ENCODE results near the gene ALDH1A1.

DNA sequence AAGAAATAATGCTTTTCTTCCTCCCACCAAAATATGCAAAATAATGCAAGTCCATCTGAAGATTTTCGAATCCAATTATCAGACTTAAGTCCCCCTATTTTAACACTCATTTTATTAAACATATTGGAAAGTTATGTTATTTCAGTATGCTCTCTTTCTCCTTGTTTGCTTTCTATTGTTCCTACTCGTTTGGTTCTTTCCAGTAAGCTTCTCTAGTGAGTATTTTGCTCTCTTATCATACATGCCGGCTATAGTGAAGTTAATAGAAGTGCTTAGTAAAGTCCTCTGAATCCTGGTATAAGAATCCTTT, 517 bp downstream of the ALDH1A1 start:
- TF ChIP-seq, protein P1, sequence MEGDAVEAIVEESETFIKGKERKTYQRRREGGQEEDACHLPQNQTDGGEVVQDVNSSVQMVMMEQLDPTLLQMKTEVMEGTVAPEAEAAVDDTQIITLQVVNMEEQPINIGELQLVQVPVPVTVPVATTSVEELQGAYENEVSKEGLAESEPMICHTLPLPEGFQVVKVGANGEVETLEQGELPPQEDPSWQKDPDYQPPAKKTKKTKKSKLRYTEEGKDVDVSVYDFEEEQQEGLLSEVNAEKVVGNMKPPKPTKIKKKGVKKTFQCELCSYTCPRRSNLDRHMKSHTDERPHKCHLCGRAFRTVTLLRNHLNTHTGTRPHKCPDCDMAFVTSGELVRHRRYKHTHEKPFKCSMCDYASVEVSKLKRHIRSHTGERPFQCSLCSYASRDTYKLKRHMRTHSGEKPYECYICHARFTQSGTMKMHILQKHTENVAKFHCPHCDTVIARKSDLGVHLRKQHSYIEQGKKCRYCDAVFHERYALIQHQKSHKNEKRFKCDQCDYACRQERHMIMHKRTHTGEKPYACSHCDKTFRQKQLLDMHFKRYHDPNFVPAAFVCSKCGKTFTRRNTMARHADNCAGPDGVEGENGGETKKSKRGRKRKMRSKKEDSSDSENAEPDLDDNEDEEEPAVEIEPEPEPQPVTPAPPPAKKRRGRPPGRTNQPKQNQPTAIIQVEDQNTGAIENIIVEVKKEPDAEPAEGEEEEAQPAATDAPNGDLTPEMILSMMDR (IDR thresholded peaks at IDR 0.05), result no peak
- no peak for TF ChIP-seq POLR2A (IDR thresholded peaks at IDR 0.05)
